K562 (cell line): Measurements from ENCODE around the gene PAX8. TPM values are rescaled to one million over a fixed set of nuclear protein-coding genes. Genes with fewer than 3 reads are reported as not detected.

ENCODE experiments used
- ATAC-seq: fragments of 200-7000 bp; cut with Tn5 transposase; 3 replicates; pipeline ENCODE4 v1.9.1; 2020; ENCODE audit warnings: moderate library complexity
- BruUV-seq: library from RNA; stranded (reverse); fragments of 400-500 nt; replicated peaks from 2 replicates; lab custom pipeline; 2021; lab: Mats Ljungman, UMichigan
- CTCF ChIA-PET: fragments of 300-600 bp; formaldehyde crosslinking; extraction: SDS; loops from one replicate; lab custom pipeline; 2021; ENCODE audit warnings: low intra/inter-chr PET ratio; lab: Yijun Ruan, JAX
- POLR2A ChIA-PET: fragments of 300-600, 350-650 bp; sonication (Branson Sonifier 250); formaldehyde crosslinking; extraction: SDS; loops from one replicate; lab custom pipeline; 2021; ENCODE audit warnings: antibody characterized with exemption, inconsistent platforms; lab: Yijun Ruan, JAX
- DNase-seq, 4 experiments: peaks; one replicate each; pipeline versions ENCODE4 v3.0.0 to v3.0.0-alpha.2; 2011 to 2018; ENCODE audit warnings: low spot score in 3 of 4, mixed read lengths in 3 of 4; ENCODE audit errors: extremely low read depth in 1 of 4
- FAIRE-seq: peaks from 2 replicates; lab custom pipeline; 2011; peaks lifted over from hg19 to GRCh38; lab: Jason Lieb, UNC
- H2AFZ ChIP-seq: 2 replicates; pipeline ENCODE4 v1.6.0; 2011; ENCODE audit warnings: low read depth, low read length, control low read depth, inconsistent platforms
- H3K27ac ChIP-seq: fragments of 200-600 bp; 3 replicates; pipeline ENCODE4 v1.8.0; 2011; ENCODE audit warnings: low read depth, mild to moderate bottlenecking, control low read depth, inconsistent platforms, low read length, moderate library complexity, mixed read lengths; ENCODE audit errors: extremely low read depth
- H3K27me3 ChIP-seq, 2 experiments: fragments of 300-600 bp in 1 of 2; 2 replicates in 1 of 2; 3 replicates in 1 of 2; pipeline versions ENCODE4 v1.6.0 to v1.8.0; 2011; ENCODE audit warnings: inconsistent platforms in 2 of 2, low read length in 2 of 2, mild to moderate bottlenecking in 1 of 2, mixed read lengths in 1 of 2, moderate library complexity in 1 of 2; ENCODE audit not compliant: control insufficient read depth in 2 of 2, insufficient read depth in 2 of 2
- H3K36me3 ChIP-seq: fragments of 300-600 bp; 3 replicates; pipeline ENCODE4 v1.8.0; 2011; ENCODE audit warnings: mild to moderate bottlenecking, low read length, inconsistent platforms; ENCODE audit not compliant: control insufficient read depth, insufficient read depth
- H3K4me1 ChIP-seq, 2 experiments: fragments of 200-600 bp in 1 of 2; replicated peaks in 1 of 2; 2 replicates in 1 of 2; 3 replicates in 1 of 2; pipeline versions ENCODE4 v1.5.1 to v1.8.0; 2011; ENCODE audit warnings: inconsistent platforms in 2 of 2, low read length in 2 of 2, mild to moderate bottlenecking in 1 of 2, mixed read lengths in 1 of 2, moderate library complexity in 1 of 2; ENCODE audit not compliant: control insufficient read depth in 2 of 2, insufficient read depth in 2 of 2
- H3K4me2 ChIP-seq: 2 replicates; pipeline ENCODE4 v1.6.1; 2011; ENCODE audit warnings: low read length, control low read depth, inconsistent platforms, mixed read lengths; ENCODE audit not compliant: insufficient read depth
- H3K4me3 ChIP-seq: fragments of 200-600 bp; sonication (generic), shearing (Covaris generic); 2 replicates; pipeline ENCODE4 v1.5.1; 2016; ENCODE audit warnings: control low read depth, inconsistent platforms
- H3K79me2 ChIP-seq: fragments of 200-600 bp; 3 replicates; pipeline ENCODE4 v1.8.0; 2011; ENCODE audit warnings: low read length, inconsistent platforms; ENCODE audit not compliant: control insufficient read depth, insufficient read depth
- H3K9ac ChIP-seq, 2 experiments: 2 replicates each; pipeline versions ENCODE4 v1.6.0 to v1.6.1; 2011; ENCODE audit warnings: low read depth in 2 of 2, low read length in 2 of 2, control low read depth in 1 of 2, inconsistent platforms in 1 of 2, mild to moderate bottlenecking in 1 of 2, mixed read lengths in 1 of 2; ENCODE audit not compliant: insufficient read depth in 1 of 2
- H3K9me1 ChIP-seq: one replicate; pipeline ENCODE4 v1.6.0; 2011; ENCODE audit warnings: inconsistent platforms, mild to moderate bottlenecking, low read length, moderate library complexity; ENCODE audit not compliant: control insufficient read depth, insufficient read depth
- H3K9me3 ChIP-seq: replicated peaks from 2 replicates; pipeline ENCODE4 v1.5.1; 2011; ENCODE audit warnings: low read depth, low read length, inconsistent platforms; ENCODE audit not compliant: control insufficient read depth, insufficient read depth
- H4K20me1 ChIP-seq: replicated peaks from 2 replicates; pipeline ENCODE4 v1.6.1; 2011; ENCODE audit warnings: low read length, inconsistent platforms, mixed read lengths; ENCODE audit not compliant: control insufficient read depth, insufficient read depth
- ETS2 ChIP-seq: IDR thresholded peaks from 2 replicates; pipeline ENCODE4 v1.6.1; 2016; ENCODE audit warnings: borderline replicate concordance, missing genetic modification characterization, mild to moderate bottlenecking, moderate library complexity, missing compliant biosample characterization; ENCODE audit not compliant: poor library complexity, severe bottlenecking
- FUS ChIP-seq: fragments of 200-400 bp; formaldehyde crosslinking; optimal IDR thresholded peaks from 2 replicates; pipeline ENCODE3; 2017; ENCODE audit warnings: low read depth, low read length
- IFI16 ChIP-seq: fragments of 250-450 bp; sonication (Bioruptor Pico); IDR thresholded peaks from 2 replicates; pipeline ENCODE4 v2.1.2; 2022; ENCODE audit warnings: mild to moderate bottlenecking, inconsistent platforms
- ILK ChIP-seq: fragments of 450-650 bp; IDR thresholded peaks from 2 replicates; pipeline ENCODE4 v1.6.1; 2016; ENCODE audit warnings: missing genetic modification characterization, low read depth, mild to moderate bottlenecking, missing compliant biosample characterization, moderate library complexity, borderline replicate concordance
- MAZ ChIP-seq, 2 experiments: fragments of 450-650 bp in 1 of 2; sonication (generic) in 1 of 2; formaldehyde crosslinking; IDR thresholded peaks in 1 of 2; conservative IDR thresholded peaks in 1 of 2; 2 replicates each; pipeline versions ENCODE4 v1.4.0 to v1.5.0; 2020; ENCODE audit warnings: mild to moderate bottlenecking in 1 of 2, missing genetic modification reagents in 1 of 2
- MNT ChIP-seq, 2 experiments: fragments of 450-650 bp; conservative IDR thresholded peaks; 2 replicates each; pipeline ENCODE4 v1.6.1; 2017; ENCODE audit warnings: mild to moderate bottlenecking in 2 of 2, moderate library complexity in 2 of 2
- PTBP1 ChIP-seq: fragments of 200-400 bp; formaldehyde crosslinking; IDR thresholded peaks from 2 replicates; pipeline ENCODE4 v1.6.1; 2017; ENCODE audit warnings: low read depth, low read length
- RBM25 ChIP-seq: fragments of 200-400 bp; formaldehyde crosslinking; IDR thresholded peaks from 2 replicates; pipeline ENCODE4 v1.6.1; 2018; ENCODE audit warnings: low read length, low read depth, moderate library complexity; ENCODE audit not compliant: severe bottlenecking
- SIRT6 ChIP-seq: IDR thresholded peaks from one replicate; pipeline ENCODE4 v1.6.1; 2012; ENCODE audit warnings: low read depth, mild to moderate bottlenecking, control low read depth, inconsistent platforms, low read length, moderate library complexity
- ZC3H4 ChIP-seq: sonication (generic); formaldehyde crosslinking; IDR thresholded peaks from 2 replicates; pipeline ENCODE4 v1.9.0; 2021; ENCODE audit warnings: missing genetic modification reagents, borderline replicate concordance
- ZC3H8 ChIP-seq: fragments of 450-650 bp; IDR thresholded peaks from 2 replicates; pipeline ENCODE4 v1.6.1; 2017
- ZNF143 ChIP-seq: sonication (generic); formaldehyde crosslinking; IDR thresholded peaks from 2 replicates; pipeline ENCODE4 v1.9.0; 2022; ENCODE audit warnings: mild to moderate bottlenecking, missing genetic modification reagents
- ZNF239 ChIP-seq: fragments of 250-450 bp; sonication (Bioruptor Pico); IDR thresholded peaks from 2 replicates; pipeline ENCODE4 v1.4.0; 2020; ENCODE audit warnings: mild to moderate bottlenecking
- ZNF253 ChIP-seq: fragments of 250-450 bp; sonication (Bioruptor Pico); conservative IDR thresholded peaks from 2 replicates; pipeline ENCODE4 v1.6.1; 2021; ENCODE audit warnings: mild to moderate bottlenecking
- ZNF639 ChIP-seq, 2 experiments: fragments of 200-800 bp in 1 of 2; sonication (Bioruptor generic) in 1 of 2; sonication (generic) in 1 of 2; formaldehyde crosslinking in 1 of 2; IDR thresholded peaks in 1 of 2; conservative IDR thresholded peaks in 1 of 2; 2 replicates each; pipeline versions ENCODE4 v1.5.0 to v1.6.1; 2016 to 2020; ENCODE audit warnings: missing compliant biosample characterization in 1 of 2, missing genetic modification characterization in 1 of 2, missing genetic modification reagents in 1 of 2
- ZSCAN32 ChIP-seq: fragments of 450-650 bp; formaldehyde crosslinking; IDR thresholded peaks from 2 replicates; pipeline ENCODE4 v1.4.0; 2020; ENCODE audit warnings: mild to moderate bottlenecking, moderate library complexity
- ZZZ3 ChIP-seq: fragments of 450-650 bp; IDR thresholded peaks from 2 replicates; pipeline ENCODE4 v1.6.1; 2016; ENCODE audit warnings: antibody characterized with exemption, mild to moderate bottlenecking, moderate library complexity
- WGBS: fragments of 100-300 bp; shearing (Covaris generic); methylation state at CpG from one replicate; pipeline ENCODE4 v1.1.6; 2016; ENCODE audit warnings: low coverage, mixed read lengths; ENCODE audit not compliant: insufficient coverage; ENCODE audit errors: missing lambda C conversion rate; 5-methylcytosine and 5-hydroxymethylcytosine counted together
- in situ Hi-C: fragments of 300-500 bp; cut with MboI; formaldehyde crosslinking; loops from 4 replicates; pipeline ENCODE4 v1.15.0; 2018; ENCODE audit warnings: inconsistent platforms, mixed read lengths
- intact Hi-C: fragments of 100-400 bp; cut with micrococcal nuclease; formaldehyde crosslinking; loops from 2 replicates; pipeline ENCODE4 v1.14.2; 2022
- polyA plus RNA-seq, 8 experiments: library from polyadenylated mRNA; depleted of rRNA in 4 of 8; stranded (reverse) in 5 of 8; unstranded in 3 of 8; fragments of >200 nt; fragmentation: Nextera tagmentation in 2 of 8; fragmentation: Illumina TruSeq in 1 of 8; extraction: Ambion mirVana in 2 of 8; extraction: Trizol in 1 of 8; gene quantifications; 2 replicates each; pipeline versions ENCODE4 v1.2.1 to v1.2.3, GENCODE V29; 2011 to 2014; ENCODE audit warnings: inconsistent platforms in 1 of 8, missing spikeins in 1 of 8
- total RNA-seq, 7 experiments: library from RNA; depleted of rRNA in 6 of 7; stranded (reverse); fragments of >200 nt in 6 of 7; fragmentation: Illumina TruSeq in 2 of 7; extraction: Trizol in 2 of 7; gene quantifications; 2 replicates each; pipeline versions ENCODE4 v1.2.1 to v1.2.3, GENCODE V29; 2011 to 2021; ENCODE audit warnings: low replicate concordance in 1 of 7
- TF ChIP-seq, protein P1 (sequence below): fragments of 250-450 bp; sonication (Bioruptor Pico); IDR thresholded peaks from 2 replicates; pipeline ENCODE4 v1.8.0; 2022; ENCODE audit warnings: inconsistent platforms, mild to moderate bottlenecking, moderate library complexity, borderline replicate concordance

The PAX8 gene
- total and polyA plus RNA-seq, 9 of the 15 experiments (the other 6 are each of a cell fraction or from before 2014, with no cell fraction given) = 0.13 to 2.1 (median 0.51) TPM

DNA sequence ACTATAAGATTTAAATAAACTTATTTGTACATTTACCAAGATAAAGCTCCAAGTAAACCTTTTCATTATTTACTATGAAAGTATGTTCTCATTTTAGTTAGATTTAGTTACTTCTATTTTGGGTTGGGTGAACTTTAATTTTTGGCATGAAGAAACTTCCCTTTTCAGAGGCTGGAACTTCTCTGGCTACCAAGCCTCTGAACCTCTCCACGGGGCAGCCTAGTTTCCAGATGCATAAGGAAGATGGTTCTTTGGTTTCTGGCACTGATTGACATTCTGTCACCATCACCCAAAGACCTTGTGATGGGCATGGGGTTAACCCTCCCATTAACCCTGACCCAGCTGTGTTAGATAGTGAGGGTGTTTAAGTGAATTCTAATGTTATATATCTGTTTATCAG lies 87.8 kb downstream of the PAX8 start (continued):
- no peak for TF ChIP-seq ZC3H4 (CRISPR knock-in tag)
- TF ChIP-seq RBM25 = no peak

DNA sequence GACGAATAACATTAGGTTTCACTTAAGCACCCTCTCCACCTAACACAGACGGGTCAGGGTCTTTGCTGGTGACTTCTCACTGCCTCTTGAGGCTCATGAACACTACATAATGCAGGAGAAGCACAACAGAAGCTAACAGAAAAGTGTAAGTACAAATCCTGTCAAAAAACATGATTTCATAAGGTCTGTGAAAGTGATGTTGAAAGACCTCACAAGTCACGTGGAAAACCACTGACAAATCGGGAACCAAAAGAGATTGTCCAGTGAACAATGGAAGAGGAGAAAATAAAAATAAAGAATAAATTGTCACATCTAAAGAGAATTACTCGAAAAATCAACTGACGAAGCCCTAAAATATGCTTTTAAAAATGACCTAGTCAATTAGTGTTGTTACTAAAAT lies 91.0 kb downstream of the PAX8 start:
- Histone ChIP-seq H3K4me1 (peaks cover 0 to 6% of the 10 kb centered on the region in 2 experiments; a peak in 1 of 5 replicates), H2AFZ (no peak overlapping the region), H3K36me3 (peaks cover 55% of the 10 kb centered on the region; the same call in 2 of the 3 replicates), H4K20me1 (peaks cover 5% of the 10 kb centered on the region; the same call in 1 of the 2 replicates), H3K4me2 (no peak overlapping the region), H3K4me3 (no peak overlapping the region), H3K9ac (no peak overlapping the region), H3K9me3 (no peaks in the 10 kb centered on the region), H3K9me1 (peaks cover 10% of the 10 kb centered on the region), H3K79me2 (no peaks in the 10 kb centered on the region), H3K27ac (no peak overlapping the region), H3K27me3 (no peaks in the 10 kb centered on the region)
- DNase-seq = no peak
- ATAC-seq = no peak
- TF ChIP-seq ZNF253 (CRISPR knock-in tag) (no peak), PTBP1 (no peak), ZSCAN32 (CRISPR knock-in tag) (no peak), MAZ (CRISPR knock-in tag; conservative IDR thresholded peaks at IDR 0.05 in 1 of 2, IDR thresholded peaks at IDR 0.05 in 1 of 2) (no peak), ILK (tag) (no peak), ZNF143 (CRISPR knock-in tag) (no peak), MNT (conservative IDR thresholded peaks at IDR 0.05) (no peak), IFI16 (CRISPR knock-in tag) (no peak), ZNF239 (CRISPR knock-in tag) (no peak), ZNF639 (CRISPR knock-in tag; conservative IDR thresholded peaks at IDR 0.05 in 1 of 2, IDR thresholded peaks at IDR 0.05 in 1 of 2) (no peak), ETS2 (tag) (no peak), ZZZ3 (no peak), FUS (no peak), ZC3H8 (no peak), SIRT6 (no peak)
- TF ChIP-seq, protein P1, sequence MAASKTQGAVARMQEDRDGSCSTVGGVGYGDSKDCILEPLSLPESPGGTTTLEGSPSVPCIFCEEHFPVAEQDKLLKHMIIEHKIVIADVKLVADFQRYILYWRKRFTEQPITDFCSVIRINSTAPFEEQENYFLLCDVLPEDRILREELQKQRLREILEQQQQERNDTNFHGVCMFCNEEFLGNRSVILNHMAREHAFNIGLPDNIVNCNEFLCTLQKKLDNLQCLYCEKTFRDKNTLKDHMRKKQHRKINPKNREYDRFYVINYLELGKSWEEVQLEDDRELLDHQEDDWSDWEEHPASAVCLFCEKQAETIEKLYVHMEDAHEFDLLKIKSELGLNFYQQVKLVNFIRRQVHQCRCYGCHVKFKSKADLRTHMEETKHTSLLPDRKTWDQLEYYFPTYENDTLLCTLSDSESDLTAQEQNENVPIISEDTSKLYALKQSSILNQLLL (CRISPR knock-in tag) = no peak
- in situ Hi-C loops (no loop called here), intact Hi-C loops (no loop called here)
- POLR2A ChIA-PET = interaction anchor here (0.6 kb wide), 1 partner anchor 154 kb away, joined by 4 read pairs; no protein-coding TSS in a partner anchor
- BruUV-seq = no TSS peak
- no peak for FAIRE-seq
- CTCF ChIA-PET = no interaction called here
- 76% methylated on average over 6 of the region's 6 CpGs for WGBS
